Activated naive CD4-positive, alpha-beta T cell treated with Interleukin-2 at 50 U/mL for 16 hours (primary cell): ENCODE results near the gene GALNT9.

Experiments
- DNase-seq: peaks from one replicate; pipeline ENCODE4 v3.0.0-alpha.2; 2020

The GALNT9 gene

DNA sequence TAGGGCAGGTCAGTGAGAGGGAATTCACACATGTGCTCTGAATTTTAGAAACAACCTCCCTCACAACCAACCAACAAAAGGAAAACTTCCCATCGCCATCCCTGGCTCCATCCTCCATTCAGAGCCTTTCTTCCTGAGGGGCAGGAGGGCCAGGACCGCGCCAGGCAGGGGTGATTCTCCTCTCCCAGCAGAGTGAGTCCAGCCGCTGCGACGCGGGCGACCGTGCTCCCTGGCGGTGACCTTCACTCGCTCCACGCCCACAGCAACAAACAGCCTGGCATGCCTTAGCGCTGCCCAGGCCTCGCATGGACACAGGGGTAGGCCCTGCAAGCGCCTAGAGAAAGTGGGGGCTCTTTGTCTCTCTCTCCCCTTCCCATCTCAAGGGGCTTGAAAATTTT lies 3.7 kb downstream of the GALNT9 start:
- DNase-seq = no peak

DNA sequence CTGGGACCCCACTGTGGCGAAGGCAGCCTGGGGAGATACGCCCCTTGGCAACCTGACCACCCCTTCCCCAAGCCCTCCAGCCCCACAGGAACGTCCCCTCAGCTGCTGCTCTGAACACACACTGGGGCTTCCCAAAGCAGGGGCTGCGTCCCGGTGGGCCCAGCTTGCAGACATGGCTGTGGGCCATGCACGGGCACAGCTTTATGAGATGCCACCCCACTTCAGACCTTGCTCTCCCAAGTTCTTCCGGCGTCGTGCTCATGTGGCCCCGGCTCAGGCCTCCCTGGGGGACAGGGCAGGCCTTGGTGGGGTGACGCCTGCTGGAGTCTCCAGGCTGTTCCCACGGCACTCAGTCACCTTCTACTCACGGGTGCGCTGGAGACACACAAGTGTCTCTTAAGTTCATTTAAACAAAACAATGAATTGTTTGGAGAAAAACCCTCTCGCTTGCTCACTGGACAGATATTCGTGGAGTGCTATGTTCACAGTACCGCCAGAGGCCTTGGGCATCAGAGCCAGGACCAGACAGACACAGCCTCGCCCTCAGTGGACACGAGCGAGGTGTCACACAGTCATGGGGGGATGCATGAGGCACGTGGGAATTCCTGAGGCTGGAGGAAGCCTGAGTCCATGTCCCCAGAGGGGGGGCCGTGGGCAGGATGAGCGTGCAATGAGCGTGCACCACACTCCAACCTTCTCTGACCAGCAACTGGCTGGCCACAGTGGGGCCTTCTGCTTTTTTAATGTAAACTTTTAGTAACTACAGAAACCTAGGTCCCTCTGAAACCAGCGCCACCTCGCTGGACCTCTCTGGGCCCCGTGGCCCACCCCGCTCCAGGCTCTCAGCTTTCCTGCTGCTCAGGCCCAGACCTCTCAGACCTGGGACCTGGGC lies 4.3 kb downstream of the GALNT9 start:
- DNase-seq = no peak

DNA sequence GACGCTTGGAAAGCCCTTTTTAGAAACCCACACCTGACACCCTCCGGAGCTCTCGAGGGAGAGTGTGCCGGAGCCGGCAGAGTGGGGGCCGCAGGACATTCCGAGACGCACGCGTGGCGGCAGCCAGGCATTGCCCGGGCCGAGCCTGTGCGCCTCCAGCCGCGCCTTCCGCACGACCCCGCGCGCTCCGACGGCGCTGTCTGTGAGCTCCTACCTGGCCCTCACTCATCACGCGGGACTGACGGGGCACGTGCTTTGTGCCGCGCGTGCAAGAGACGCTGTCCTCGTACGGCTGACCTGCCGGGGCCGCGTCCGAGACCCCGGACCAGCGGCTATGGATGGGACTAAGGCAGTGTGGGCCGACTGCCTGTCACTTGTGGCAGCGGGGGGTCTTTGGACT lies 5.2 kb downstream of the GALNT9 start:
- no peak for DNase-seq

DNA sequence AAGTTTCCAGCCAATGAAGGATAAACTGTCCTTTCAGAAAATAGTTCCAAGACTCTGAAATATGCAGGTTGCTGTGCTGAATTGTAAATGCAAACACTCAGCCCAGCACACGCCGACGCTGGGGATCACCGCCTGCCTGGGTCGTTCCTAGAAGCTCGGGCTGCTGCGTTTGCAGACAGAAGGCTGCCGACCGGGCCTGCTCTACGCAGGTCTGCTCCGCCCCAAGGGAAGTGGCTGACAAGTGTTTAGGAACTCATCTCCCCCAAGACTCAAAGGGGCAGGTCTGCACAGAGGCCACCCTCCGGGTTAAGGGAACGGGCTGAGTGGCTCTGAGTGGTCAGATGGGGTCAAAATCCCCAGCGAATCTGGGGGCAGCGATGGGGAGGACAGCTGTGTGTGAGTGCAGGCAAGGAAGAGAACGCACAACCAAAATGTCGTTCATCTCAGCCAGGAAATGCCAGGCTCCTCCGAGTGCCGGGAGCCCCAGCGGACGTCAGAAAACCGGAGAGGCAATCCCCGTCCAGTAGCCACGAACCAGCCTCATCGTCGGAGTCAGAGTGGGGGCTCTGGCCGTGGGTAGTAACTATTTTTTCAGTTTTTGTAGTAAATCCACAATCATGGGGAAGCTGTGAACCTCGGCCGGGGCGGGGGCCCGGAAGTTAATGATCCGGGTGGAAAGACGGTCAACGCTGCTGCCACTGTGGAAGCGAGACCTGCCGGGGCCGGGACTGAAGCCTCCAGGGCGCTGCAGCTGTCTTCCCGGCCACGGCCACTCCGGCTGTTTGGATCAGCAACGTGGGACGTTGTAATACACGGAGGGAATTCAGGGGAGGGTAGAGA lies 6.0 kb downstream of the GALNT9 start:
- no peak for DNase-seq

DNA sequence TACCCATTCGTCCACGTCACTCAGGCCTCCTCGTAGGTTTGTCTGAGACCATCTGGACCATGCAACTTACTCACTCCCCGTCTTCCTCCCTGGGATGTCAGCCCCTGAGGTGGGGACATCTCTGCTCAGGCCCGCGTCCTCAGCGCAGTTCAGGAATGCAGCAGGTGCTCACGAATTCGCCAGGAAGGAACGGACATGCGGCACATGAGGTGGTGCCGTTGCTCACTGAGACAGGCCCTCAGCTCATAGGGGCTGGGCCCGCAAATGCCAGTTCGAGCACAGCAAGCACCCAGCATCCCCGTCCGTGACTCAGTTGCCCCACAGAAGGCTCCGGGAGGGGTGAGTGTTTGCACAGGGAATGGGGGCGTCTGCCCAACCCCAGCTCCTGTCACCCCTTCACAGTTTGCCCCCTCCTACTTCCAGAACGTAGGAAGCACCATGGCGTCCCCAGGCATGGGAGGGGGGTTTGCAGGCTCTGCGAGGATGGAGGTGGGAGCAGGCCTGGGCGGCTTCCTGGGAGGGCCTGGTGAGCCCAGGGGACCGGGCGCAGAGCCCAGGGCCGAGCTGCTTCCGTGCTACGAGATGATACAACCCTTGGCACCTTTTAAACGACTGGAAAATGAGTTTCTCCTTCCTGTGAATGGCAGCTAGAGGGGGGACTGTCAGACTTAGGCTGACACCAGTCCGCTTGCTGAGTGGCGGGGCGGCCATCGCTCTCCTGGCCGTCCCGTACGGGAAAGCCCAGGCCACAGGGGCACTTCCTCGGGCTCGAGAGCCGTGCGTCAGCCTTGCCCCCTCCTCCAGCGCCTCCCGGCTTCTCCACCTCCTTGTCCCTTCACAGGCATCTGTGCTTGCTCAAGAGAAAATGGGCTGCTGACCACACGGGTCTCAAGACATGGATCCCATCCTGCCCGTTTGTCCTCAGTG lies 6.9 kb downstream of the GALNT9 start:
- DNase-seq = no peak

DNA sequence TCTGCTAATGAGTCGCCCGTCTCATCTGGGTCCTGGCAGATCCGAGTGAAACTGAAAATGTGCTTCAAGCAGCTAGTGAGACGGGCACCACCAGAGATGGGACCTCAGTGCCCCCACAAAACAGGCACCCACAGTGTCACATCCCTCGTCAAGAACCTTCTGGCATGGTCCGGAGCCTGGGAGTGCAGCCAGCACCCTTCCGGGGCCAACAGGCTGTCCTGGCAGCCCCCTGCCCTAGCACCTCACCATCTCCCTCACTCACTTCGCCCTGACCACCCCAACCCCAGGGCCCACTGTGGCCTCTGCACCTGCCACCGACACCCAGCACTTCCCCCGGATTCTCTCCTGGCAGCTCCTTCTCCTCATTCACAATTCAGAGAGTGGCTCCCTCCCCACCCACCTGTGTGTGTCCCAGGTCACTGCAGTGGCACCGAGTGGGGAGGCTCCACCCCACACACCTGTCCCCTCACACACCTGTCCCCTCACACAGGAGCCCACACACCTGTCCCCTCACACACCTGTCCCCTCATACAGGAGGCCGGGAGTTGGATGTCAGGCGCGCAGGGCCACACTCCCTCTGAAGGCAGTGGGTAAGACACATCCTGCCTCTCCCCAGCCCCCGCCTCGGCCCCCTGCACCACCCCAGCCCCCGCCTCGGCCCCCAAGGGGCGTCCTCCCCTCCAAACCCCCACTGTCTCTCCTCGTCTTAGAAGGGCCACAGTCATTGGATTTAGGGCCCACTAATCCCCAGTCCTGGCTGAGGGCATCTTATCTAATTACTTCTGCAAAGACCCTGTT lies 7.9 kb downstream of the GALNT9 start:
- no peak for DNase-seq

DNA sequence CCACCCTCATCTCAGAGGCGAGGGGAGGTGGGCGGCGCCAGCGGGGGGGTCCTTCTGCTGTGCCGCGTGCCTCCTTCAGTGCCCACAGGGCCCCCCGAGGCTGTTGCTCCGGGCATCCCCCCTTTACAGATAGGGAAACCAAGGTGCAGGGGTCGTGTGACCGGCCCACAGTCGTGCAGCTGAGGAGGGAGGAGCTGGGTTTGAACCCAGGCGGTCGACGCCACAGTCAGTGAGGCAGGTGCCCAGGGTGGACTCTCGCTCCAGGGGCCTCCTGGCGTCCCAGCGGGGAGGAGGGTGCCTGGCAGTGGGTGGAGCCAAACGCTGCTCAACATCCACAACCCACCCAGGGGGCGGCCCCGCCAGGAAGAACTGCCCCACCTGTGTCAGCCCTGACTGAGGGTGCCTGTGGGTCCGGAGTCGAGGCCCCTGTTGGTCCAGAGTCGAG lies 8.6 kb downstream of the GALNT9 start:
- DNase-seq = no peak

DNA sequence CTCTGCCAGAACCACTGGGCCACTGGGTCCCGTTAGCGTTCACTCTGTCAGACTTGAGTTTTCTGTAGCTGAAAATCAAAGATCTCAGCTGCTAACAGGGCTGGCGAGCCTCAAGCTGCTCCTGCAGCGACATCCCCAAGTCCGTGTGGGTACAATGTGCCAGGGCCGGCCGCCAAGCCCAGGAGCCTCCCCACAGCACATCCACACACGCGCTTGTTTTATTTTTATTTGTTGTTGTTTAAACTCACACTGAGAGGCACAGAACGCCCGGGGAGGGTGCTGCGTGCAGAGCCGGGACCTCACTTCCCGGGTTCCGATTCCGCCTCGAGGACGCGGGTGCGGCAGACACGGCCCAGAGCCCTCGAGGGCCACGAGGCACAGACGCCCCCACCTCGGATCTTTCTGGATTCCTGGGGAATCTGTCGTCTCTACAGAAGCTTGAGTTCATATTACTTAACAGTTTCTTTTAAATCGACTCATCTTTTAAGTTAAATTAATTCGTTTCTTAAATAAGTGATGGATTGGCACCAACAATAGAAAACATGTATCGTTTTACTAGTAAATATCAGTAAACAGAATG lies 9.3 kb downstream of the GALNT9 start:
- no peak for DNase-seq

DNA sequence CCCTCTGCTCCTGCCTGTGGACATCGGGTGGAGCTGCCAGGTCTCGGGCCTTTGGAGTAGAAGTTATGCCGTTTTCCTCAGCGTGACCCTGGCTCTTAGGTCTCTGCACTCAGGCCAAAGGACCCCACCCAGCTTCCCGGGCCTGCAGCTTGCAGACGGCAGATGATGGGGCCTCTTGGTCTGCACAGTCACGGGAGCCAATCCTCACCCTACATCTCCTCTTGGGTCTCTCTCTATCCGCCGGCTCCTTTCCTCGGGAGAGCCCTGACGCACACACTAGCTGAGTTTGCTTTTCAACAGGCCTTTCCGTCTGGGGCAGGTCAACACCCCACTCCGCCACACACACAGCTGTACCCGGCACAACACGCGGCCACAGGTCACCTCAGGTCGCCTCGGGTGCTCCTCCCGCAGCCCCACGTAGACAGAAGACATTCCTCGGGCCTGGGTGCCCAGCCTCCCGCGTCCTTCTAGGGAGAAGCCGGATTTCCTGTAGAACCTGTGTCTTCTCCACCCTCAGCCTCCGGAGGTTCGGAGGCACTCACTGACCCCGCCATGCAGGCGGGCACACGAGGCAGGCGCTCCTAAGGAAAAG lies 9.9 kb downstream of the GALNT9 start:
- no peak for DNase-seq

DNA sequence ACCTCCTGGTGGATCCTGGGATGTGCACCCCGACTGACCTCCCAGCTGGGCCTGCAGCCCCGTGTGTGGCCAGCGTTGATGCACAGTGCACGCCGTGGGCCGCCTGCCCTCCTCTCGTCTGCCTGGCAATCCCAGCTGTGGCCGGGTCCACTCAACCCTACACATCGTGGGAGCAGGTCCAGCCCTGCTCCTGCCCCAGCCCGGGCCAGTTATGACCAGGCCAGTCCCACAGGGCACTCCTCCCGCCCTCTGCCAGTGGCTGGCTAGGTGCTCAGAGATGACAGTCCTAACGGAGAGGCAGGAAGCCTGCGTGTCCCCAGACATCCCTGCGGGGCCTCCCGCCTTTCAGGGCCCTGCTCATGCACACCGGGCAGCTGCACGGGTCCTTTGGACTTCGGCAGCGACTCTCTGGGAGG lies 10.8 kb downstream of the GALNT9 start:
- no peak for DNase-seq

DNA sequence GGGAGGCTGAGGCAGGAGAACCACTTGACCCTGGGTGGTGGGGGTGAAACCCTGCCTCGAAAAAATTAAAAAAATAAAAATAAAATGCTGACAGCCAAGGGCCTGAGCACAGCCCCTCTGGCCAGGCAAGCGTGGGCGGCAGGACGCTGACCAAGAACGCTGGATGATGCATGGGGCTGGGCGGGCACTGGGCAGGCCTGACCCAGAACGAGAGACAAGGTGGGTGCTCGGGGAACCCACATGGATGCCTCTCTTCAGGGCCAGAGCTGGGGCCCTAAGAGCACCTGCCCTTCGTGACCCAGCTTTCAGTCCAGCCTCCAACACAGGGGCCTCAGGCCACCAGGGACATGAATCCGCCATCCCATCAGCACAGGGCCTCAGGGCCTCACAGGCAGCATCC lies 11.3 kb downstream of the GALNT9 start:
- no peak for DNase-seq

DNA sequence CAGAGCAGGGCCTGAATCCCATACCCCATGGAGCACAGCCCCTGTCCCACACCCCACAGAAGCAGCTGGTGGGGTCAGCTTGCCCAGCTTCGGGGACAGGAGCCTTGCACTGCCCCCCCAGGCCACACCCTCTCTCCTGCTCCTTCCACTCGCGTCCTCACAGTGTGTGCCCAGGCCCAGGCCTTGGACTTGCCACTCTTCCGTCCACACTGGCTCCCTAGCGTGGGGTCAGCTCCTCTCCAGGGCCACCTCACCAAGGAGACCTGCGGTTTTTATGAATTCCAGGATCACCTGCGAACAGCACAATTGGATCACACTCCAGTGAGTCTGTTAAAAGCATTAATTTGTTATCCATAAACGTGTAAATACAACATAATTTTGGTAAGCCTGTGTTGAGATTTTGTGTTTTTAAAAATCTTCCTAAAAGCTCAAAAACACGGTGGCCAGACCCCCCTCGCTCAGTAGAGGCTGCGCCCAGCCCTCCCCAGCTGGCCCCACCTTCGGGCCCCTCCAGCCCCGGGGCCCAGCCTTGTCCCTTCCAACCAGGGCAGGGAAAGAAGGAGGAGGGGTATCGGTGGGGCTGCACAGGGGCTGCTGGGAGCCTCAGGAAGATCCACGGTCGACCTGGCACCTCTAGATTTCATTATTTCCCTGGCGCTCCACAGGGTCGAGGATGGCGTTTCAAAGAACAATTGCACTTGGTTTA lies 12.0 kb downstream of the GALNT9 start:
- no peak for DNase-seq

DNA sequence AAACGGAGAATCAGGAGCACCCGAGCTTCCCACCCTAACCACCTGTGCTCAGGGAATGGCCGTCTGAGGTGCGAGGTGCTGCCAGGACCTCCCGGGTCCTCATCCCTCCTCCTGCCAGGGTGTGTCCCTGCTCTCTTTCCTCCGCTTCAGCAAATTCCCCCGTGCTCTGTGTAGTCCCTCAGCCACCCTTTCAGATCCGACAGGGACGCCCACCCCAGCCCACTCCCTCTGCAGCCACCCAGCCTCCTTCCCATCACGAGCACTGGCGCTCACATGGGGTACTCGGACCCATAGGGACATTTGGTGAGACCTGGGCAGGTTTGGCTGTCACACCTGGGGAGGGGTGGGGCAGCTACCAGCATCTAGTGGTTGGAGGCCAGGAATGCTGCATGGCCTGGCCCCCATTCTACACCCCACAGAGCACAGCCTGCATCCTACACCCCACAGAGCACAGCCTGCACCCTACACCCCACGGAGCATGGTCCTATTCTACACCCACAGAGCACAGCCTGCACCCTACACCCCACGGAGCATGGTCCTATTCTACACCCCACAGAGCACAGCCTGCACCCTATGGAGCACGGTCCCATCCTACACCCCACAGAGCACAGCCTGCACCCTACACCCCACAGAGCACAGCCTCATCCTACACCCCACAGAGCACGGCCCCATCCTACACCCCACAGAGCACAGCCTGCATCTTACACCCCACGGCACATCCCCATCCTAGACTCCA lies 12.7 kb downstream of the GALNT9 start:
- no peak for DNase-seq

DNA sequence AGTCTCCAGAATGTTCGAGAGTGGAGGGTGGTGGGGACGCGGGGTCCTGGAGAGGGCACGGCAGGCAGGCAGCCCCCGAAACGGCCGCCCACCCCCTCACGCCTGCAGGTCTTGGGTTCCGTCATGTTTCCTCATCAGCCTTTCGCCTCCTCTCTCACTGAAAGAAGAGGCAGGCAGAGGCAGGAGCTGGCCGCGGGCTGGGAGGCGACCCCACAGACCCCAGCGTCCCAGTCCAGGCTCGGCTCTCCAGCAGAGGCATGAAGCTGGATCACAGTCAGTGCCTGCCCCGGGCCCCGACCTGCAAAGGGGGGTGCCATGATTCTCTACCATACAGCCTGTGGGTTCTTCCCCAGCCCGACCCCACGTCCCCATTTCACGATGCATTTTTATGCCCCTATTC lies 13.4 kb downstream of the GALNT9 start:
- DNase-seq = no peak

DNA sequence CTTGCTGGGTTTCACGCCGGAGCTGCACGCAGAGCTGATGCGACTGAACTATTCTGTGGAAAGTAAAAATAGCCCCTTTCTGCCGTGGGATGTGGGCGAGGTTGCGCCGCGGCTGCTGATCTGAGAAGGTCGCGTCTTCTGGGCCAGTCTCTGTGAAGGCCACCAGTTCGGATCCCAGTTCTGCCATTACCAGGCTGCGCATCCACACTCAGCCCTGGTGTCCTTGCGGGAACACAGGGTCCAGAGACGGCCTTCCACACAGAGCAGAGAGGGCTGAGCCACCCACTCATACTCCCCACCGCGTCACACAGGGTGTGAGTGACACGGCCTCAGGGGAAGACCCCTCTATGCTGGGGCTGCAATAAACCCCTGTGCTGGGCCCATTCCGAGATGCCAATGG lies 13.9 kb downstream of the GALNT9 start:
- DNase-seq = no peak

DNA sequence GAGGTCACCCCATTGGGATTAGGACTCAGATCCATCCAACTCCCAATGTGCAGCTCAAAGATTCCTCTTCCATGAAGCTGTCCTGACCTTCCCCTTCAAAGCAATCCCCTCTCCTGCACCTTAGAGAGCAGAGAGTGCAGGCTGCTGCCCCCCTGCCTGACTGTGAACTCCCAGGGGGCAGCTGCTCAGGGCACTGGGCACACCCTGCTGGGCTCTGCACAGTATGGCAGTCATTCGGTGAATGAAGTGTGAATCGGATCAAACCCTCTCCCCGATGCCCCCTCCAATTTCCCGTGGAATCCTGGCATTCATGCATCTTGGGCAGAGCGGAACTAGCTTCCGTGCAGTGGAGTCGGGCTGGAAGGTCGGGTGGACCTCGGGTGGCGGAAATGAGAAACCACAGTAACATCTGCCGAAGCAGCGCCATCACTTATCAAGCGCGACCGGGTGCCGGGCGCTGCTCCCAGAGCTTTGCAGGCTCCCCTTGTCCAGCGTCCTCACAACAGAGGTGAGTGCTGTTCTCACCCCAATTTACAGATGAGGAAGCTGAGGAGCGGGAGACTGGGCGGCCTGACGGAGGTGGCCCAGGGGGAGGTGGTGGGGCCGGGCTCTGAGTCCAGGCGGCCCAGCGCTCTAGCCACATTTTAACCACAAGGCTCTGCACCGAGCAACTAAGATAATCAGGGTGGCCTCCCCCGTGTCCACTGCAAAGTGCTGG lies 14.7 kb downstream of the GALNT9 start:
- DNase-seq = no peak

DNA sequence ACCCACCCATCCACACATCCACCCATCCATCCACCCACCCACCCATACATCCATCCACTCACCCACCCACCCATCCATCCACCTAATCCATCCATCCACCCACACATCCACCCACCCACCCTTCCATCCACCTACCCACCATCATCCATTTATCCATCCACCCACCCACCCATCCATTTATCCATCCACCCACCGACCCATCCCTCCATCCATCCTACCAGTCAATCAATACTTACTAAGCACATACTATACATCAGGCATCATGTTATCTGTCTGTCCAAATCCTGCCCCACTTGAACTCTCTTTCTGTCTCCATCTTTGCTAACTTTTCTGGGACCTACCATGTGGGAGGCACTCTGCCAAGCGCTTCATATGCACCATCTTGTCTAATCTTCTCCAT lies 15.4 kb downstream of the GALNT9 start:
- no peak for DNase-seq

DNA sequence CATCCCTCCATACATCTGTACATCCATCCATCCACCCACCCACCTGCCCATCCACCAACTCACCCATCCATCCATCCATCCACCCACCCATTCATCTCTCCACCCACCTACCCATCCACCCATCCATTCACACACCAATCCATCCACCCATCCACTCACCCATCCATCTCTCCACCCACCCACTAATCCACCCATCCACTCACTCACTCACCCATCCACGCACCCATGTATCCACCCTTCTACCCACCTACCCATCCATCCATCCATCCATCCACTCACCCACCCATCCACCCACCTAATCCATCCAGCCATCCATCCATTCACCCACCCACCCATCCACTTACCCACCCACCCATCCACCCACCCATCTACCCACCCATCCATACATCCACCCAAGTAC lies 16.2 kb downstream of the GALNT9 start:
- no peak for DNase-seq

DNA sequence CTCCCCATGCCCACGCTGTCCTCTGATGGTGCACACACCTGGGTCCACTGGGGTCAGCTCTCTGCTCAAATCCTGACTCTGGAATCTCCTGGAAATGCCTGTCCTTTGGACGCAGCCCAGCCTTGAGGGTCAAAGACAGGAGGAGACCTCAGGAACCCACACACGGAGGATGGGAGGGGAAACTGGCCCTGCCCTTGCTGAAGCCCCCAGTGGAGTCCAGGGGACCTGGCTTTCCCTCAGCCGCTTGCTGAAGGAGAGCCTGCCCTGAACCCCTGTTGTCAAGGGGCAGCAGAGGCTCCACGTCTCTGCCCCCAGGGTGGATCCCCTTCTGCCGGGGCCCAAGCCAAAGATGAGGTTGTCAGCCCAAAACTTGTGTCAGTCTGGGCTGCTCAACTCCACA lies 16.9 kb downstream of the GALNT9 start:
- no peak for DNase-seq
